Aorta (tissue), 5 donors: ENCODE results near the gene CLN5. TPM values are rescaled to one million over a fixed set of nuclear protein-coding genes. Genes with fewer than 3 reads are reported as not detected.
"Not testable (repeated sequence)": the region's sequence is repeated elsewhere in the genome, so short reads cannot be mapped to it uniquely, and the experiment has no call there.

Source experiments
- ATAC-seq: fragments of 200-7000 bp; cut with Tn5 transposase; one replicate; pipeline ENCODE4 v1.9.1; 2022; ENCODE audit warnings: moderate library complexity; ENCODE audit not compliant: low FRiP score
- DNase-seq, 2 donors: peaks; one replicate each; pipeline ENCODE4 v3.0.0-alpha.2; 2020
- H3K27ac ChIP-seq, 2 donors: one replicate each; pipeline ENCODE4 v1.5.1; 2013; ENCODE audit warnings: low read length in 2 of 2, mild to moderate bottlenecking in 2 of 2, moderate library complexity in 2 of 2, control low read depth in 1 of 2, inconsistent platforms in 1 of 2, low read depth in 1 of 2
- H3K27me3 ChIP-seq, 2 donors: one replicate each; pipeline ENCODE4 v1.6.1; 2013; ENCODE audit warnings: control low read depth in 1 of 2, low read length in 1 of 2, mild to moderate bottlenecking in 1 of 2, moderate library complexity in 1 of 2; ENCODE audit not compliant: insufficient read depth in 2 of 2, control insufficient read depth in 1 of 2
- H3K36me3 ChIP-seq, 2 donors: one replicate each; pipeline ENCODE4 v1.6.1; 2013; ENCODE audit warnings: control low read depth in 1 of 2, low read length in 1 of 2, mild to moderate bottlenecking in 1 of 2; ENCODE audit not compliant: insufficient read depth in 2 of 2, control insufficient read depth in 1 of 2
- H3K4me1 ChIP-seq, 2 donors: one replicate each; pipeline ENCODE4 v1.6.1; 2013; ENCODE audit warnings: low read length in 2 of 2, control low read depth in 1 of 2, mild to moderate bottlenecking in 1 of 2, moderate library complexity in 1 of 2; ENCODE audit not compliant: insufficient read depth in 2 of 2, control insufficient read depth in 1 of 2
- H3K4me3 ChIP-seq, 2 donors: one replicate each; pipeline ENCODE4 v1.5.1; 2013; ENCODE audit warnings: low read length in 2 of 2, control low read depth in 1 of 2, mild to moderate bottlenecking in 1 of 2
- H3K9me3 ChIP-seq: one replicate; pipeline ENCODE4 v1.6.1; 2013; ENCODE audit warnings: mild to moderate bottlenecking, low read length; ENCODE audit not compliant: control insufficient read depth
- whole genome bisulfite sequencing, 2 donors: extraction: QIAGEN DNeasy Blood & Tissue Kit; methylation state at CpG; one replicate each; pipeline ENCODE4 v1.1.7; 2013; 5-methylcytosine and 5-hydroxymethylcytosine counted together
- intact Hi-C, 2 donors: fragments of 100-400 bp; cut with DNase I; formaldehyde crosslinking; loops; one replicate each; pipeline versions ENCODE4 v1.14.2 to v1.15.0; 2022
- polyA plus RNA-seq, 2 donors: library from polyadenylated mRNA; stranded (reverse); fragments of 200-250 nt; gene quantifications; one replicate each; pipeline ENCODE4 v1.2.3, GENCODE V29; 2013
- total RNA-seq, 2 donors: library from RNA; stranded (reverse); fragmentation: NEBNext Ultra II Directional; extraction: Animal tissue kit (Norgen Biotek cat#: 25700); gene quantifications; one replicate each; pipeline ENCODE4 v1.2.1, GENCODE V29; 2021
- donor health status: healthy with polysubstance abuse.
- donor health status: Bipolar disorder and iron deficiency.
- donor health status: DM: no; HTN: no; CAD: no.
- donor health status: DM: no; HTN: no; CAD: no.
- donor health status: DM: yes; HTN: yes; CAD: no.

CLN5 gene
- total and polyA plus RNA-seq, 4 donors: 15.4 to 31.7 (median 23.2) TPM

DNA sequence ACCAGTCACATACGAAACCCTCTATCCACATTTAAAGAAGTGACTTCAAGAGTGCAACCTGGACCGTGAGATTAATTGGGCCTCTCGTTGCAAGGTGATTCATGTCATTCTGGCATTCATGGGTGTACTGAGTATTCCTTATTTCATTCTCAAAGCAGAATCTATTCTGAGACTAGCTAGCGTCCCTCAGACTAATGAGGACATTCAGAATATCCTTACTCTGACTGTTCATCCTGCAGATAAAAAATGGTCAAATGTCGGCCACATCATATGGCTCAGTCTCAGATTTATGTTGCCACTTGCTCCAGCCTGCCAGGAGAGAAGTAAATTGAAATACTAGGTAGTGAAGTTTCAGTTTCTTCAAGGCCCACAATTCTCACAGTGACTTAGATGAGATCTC, 36.2 kb upstream of the CLN5 start:
- no peaks in the 10 kb centered on the region for H3K4me1 ChIP-seq
- intact Hi-C loops: no loop called here
- H3K9me3 ChIP-seq: peaks cover 2% of the 10 kb centered on the region
- H3K4me3 ChIP-seq: no peak overlapping the region
- H3K27me3 ChIP-seq: no peaks in the 10 kb centered on the region
- WGBS, 2 donors: 90 to 91% methylated on average over 5 of the region's 5 CpGs
- H3K27ac ChIP-seq: no peak overlapping the region
- DNase-seq (no peak), ATAC-seq (no peak)
- H3K36me3 ChIP-seq: no peaks in the 10 kb centered on the region

DNA sequence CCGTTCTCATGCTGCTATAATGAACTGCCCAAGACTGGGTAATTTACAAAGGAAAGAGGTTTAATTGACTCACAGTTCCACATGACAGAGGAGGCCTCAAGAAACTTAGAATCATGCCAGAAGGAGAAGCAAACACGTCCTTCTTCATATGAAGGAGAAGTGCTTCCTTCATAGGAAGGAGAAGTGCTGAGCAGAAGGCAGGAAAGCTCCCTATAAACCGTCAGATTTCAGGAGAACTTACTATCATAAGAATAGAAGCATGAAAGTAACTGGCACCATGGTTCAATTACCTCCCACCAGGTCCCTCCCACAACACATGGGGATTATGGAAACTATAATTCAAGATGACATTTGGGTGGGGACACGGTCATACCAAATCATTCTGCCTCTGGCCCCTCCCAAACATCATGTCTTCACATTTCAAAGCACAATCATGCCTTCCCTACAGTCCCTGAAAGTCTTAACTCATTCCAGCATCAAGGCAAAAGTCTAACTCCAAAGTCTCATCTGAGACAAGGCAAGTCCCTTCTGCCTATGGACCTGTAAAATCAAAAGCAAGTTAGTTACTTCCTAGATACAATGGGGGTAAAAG, 32.9 kb upstream of the CLN5 start:
- Histone ChIP-seq H3K36me3 (no peaks in the 10 kb centered on the region), H3K27me3 (no peaks in the 10 kb centered on the region), H3K27ac (no peak overlapping the region), H3K4me1 (no peaks in the 10 kb centered on the region), H3K4me3 (no peak overlapping the region), H3K9me3 (peaks cover 4% of the 10 kb centered on the region)
- intact Hi-C loops: no loop called here
- WGBS, 2 donors: 83 to 86% methylated on average over 4 of the region's 4 CpGs
- ATAC-seq (no peak), DNase-seq (no peak)

DNA sequence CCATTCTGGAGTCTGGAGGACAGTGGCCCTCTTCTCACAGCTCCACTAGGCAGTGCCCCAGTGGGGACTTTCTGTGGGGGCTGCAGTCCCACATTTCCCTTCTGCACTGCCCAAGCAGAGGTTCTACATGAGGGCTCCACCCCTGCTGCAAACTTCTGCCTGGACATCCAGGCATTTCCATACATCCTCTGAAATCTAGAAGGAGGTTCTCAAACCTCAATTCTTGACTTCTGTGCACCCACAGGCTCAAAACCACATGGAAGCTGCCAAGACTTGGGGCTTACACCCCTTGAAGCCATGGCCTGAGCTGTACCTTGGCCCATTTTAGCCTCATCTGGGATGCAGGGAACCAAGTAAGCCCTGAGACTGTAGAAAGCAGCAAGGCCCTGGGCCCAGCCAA, 32.1 kb upstream of the CLN5 start:
- DNase-seq, H3K36me3 ChIP-seq, H3K4me3 ChIP-seq, H3K4me1 ChIP-seq, H3K9me3 ChIP-seq, H3K27ac ChIP-seq, intact Hi-C loops, ATAC-seq, H3K27me3 ChIP-seq: not testable (repeated sequence)

DNA sequence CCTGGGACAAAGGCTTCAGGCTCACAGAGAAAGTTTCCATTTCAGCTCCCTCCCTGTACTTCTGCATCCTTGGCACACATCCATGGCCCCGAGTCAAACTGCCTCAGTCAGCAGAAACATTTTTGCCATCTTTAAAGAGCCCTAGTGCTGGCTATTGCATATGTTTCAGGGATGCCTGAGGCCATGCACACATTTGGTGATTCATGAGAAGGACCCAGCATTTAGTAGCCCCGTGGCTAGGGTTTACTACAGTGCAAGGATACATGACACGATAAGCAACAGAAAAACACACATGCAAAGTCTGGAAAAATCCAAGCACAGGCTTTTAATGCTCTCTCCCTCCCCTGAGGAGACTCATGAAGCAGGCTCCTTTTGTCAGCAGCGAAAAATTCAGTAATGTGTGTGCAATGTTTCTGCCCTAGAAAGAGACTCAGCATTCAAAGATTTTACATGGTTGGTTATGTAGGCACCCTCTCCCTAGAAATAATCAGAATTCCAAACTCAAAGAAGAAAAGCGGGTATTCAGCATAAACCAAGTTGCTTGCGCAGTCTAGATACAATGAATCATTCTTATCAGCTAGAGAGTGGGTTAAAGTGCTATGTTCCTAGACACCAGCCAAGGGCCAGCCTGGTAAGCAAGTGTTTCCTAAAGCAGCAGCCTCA, 26.0 kb upstream of the CLN5 start:
- H3K27ac ChIP-seq: peak overlapping the region in 1 of 2 donors; percentile 11
- H3K36me3 ChIP-seq: no peaks in the 10 kb centered on the region
- H3K4me3 ChIP-seq: no peak overlapping the region
- intact Hi-C loops: no loop called here
- DNase-seq (peak; percentile 80 to 85), ATAC-seq (peak; percentile 70)
- no peaks in the 10 kb centered on the region for H3K27me3 ChIP-seq
- H3K4me1 ChIP-seq: no peaks in the 10 kb centered on the region
- WGBS, 2 donors: 14 to 32% methylated on average over 6 of the region's 6 CpGs
- peaks cover 2% of the 10 kb centered on the region for H3K9me3 ChIP-seq

DNA sequence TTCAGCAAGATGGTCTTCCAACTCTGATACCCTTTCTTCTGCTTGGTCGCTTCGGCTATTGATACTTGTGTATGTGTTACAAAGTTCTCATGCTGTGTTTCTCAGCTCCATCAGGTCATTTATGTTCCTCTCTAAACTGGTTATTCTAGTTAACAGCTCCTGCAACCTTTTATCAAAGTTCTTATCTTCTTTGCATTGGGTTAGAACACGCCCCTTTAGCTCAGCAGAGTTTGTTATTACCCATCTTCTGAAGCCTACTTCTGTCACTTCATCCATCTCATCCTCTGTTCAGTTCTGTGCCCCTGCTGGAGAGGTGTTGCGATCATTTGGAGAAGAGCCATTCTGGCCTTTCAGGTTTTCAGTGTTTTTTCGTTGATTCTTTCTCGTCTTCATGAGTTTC, 24.9 kb upstream of the CLN5 start:
- H3K4me1 ChIP-seq: no peaks in the 10 kb centered on the region
- no peaks in the 10 kb centered on the region for H3K27me3 ChIP-seq
- H3K9me3 ChIP-seq: no peaks in the 10 kb centered on the region
- intact Hi-C loops: no loop called here
- no peak overlapping the region for H3K4me3 ChIP-seq
- DNase-seq: no peak
- no peaks in the 10 kb centered on the region for H3K36me3 ChIP-seq
- no peak for ATAC-seq
- WGBS, 2 donors: 95 to 98% methylated on average over 6 of the region's 6 CpGs
- H3K27ac ChIP-seq: no peak overlapping the region

DNA sequence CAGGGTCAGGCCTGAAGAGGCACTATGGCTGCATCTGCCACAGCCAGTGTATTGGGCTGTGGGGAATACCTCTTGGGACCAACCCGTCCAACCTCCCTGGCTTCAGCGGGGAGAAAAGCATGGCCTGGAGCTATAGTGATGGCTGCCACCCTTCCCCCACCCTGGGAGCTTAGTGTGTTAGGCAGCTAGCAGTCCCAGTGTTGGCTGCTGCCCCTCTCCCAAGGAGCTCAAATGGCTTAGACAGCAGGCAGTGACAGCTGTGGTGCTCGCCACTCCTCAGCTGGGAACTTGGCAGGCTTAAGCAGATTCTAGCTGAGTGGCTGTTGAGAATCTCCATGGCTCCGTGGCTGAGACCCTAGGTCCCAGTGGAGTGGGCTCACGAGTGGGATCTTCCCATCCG, 23.8 kb upstream of the CLN5 start:
- Histone ChIP-seq H3K36me3 (no peaks in the 10 kb centered on the region), H3K4me1 (no peaks in the 10 kb centered on the region), H3K4me3 (no peak overlapping the region), H3K27ac (no peak overlapping the region), H3K9me3 (no peaks in the 10 kb centered on the region), H3K27me3 (no peaks in the 10 kb centered on the region)
- intact Hi-C loops: no loop called here
- ATAC-seq (no peak), DNase-seq (no peak)
- 87 to 88% methylated on average over 6 of the region's 6 CpGs for WGBS, 2 donors

DNA sequence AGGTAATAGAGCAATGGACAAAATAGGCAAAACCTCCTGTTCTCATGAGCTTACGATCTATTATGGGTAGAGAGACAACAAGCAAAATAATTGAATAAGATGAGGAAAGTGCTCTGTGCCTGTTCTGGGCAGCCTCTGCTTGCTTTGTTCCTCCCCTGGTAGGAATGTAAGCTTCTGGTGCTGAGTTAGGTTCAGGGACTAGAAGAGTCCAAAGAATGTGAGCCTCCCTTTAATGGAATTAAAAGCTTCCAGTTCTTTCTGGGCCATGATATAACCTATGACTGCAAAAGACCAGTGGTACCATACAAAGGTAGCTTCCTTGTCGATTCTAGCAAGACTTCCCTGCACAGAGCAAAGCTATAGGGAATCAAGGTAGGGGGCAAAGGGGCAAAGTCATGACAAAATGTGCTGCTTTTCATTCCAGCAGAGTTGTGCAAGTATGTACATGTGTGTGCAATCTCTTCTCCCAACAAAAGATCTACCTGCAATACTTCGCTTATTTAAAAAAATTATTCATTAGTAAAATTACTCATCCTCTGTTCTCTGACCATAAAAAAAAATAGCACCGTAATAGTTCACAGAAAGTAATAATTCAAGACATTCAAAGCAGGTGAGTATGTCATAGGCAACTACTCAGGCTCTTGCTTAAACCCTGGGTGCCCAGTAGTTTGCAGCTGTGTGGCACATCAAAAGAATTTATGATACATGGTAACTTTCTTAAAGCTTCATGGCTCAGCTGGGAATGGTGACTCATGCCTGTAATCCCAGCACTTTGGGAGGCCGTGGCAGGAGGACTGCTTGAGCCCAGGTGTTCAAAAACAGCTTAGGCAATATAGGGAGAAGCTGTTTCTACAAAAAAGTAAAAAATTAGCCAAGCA, 22.2 kb upstream of the CLN5 start:
- no peaks in the 10 kb centered on the region for H3K27me3 ChIP-seq
- 94 to 95% methylated on average over 5 of the region's 5 CpGs for WGBS, 2 donors
- no peaks in the 10 kb centered on the region for H3K36me3 ChIP-seq
- H3K4me3 ChIP-seq: no peak overlapping the region
- no peaks in the 10 kb centered on the region for H3K4me1 ChIP-seq
- H3K27ac ChIP-seq: no peak overlapping the region
- no peak for ATAC-seq
- no peak for DNase-seq
- no peaks in the 10 kb centered on the region for H3K9me3 ChIP-seq
- intact Hi-C loops: no loop called here

DNA sequence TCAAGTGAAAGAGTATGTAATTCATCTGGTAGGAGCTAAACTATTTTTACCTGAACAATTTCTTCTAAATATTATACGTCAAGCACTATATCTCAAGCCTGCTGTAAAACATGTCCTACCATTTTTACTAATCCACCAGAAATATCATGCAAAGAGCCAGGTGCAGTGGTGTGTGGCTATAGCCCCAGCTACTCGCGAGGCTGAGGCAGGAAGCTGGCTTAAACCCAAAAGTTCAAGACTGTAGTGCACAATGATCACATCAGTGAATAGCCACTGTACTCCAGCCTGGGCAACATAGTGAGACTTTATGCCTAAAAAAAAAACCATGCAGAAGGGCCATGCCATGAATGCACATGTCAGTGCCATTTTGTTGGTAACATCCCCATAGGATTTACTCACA, 20.7 kb upstream of the CLN5 start:
- H3K4me1 ChIP-seq: no peaks in the 10 kb centered on the region
- H3K4me3 ChIP-seq: no peak overlapping the region
- ATAC-seq (no peak), DNase-seq (no peak)
- H3K9me3 ChIP-seq: no peaks in the 10 kb centered on the region
- WGBS, 2 donors: 66 to 67% methylated on average over 3 of the region's 3 CpGs
- no peak overlapping the region for H3K27ac ChIP-seq
- no peaks in the 10 kb centered on the region for H3K36me3 ChIP-seq
- no peaks in the 10 kb centered on the region for H3K27me3 ChIP-seq
- intact Hi-C loops: no loop called here
